Thoracic aorta (tissue), 2 donors: ENCODE data around the gene CDAN1. TPM values are rescaled to one million over a fixed set of nuclear protein-coding genes. Genes with fewer than 3 reads are reported as not detected.

Source experiments
- ATAC-seq: fragments of 150-250 bp; one replicate; pipeline ENCODE4 v1.8.0; 2017; ENCODE audit warnings: low read depth; ENCODE audit not compliant: insufficient number of reproducible peaks, low FRiP score
- DNase-seq: peaks from one replicate; pipeline ENCODE4 v3.0.0-alpha.2; 2020; ENCODE audit warnings: low spot score
- H3K27ac ChIP-seq, 2 donors: fragments of 200-600 bp; sonication (generic); 1 replicate in 1 of 2; 2 replicates in 1 of 2; pipeline ENCODE4 v1.5.1; 2016; ENCODE audit warnings: mild to moderate bottlenecking in 2 of 2, moderate library complexity in 2 of 2
- H3K27me3 ChIP-seq: fragments of 200-600 bp; sonication (generic); replicated peaks from 2 replicates; pipeline ENCODE4 v1.6.0; 2016; ENCODE audit warnings: mild to moderate bottlenecking; ENCODE audit not compliant: insufficient read depth
- H3K36me3 ChIP-seq: fragments of 200-600 bp; sonication (generic); one replicate; pipeline ENCODE4 v1.5.1; 2016
- H3K4me1 ChIP-seq, 2 donors: fragments of 200-600 bp; sonication (generic); 1 replicate in 1 of 2; 2 replicates in 1 of 2; pipeline versions ENCODE4 v1.5.1 to v1.6.0; 2016; ENCODE audit warnings: low read depth in 2 of 2, mild to moderate bottlenecking in 1 of 2; ENCODE audit not compliant: control insufficient read depth in 1 of 2
- H3K4me3 ChIP-seq: fragments of 200-600 bp; sonication (generic); 2 replicates; pipeline ENCODE4 v1.5.1; 2016; ENCODE audit warnings: mild to moderate bottlenecking
- H3K9me3 ChIP-seq: fragments of 200-600 bp; sonication (generic); 2 replicates; pipeline ENCODE4 v1.5.1; 2016
- CTCF ChIP-seq: fragments of 200-600 bp; sonication (generic); IDR thresholded peaks from one replicate; pipeline ENCODE4 v1.5.1; 2019; ENCODE audit warnings: antibody characterized with exemption
- total RNA-seq, 2 donors: library from RNA; depleted of rRNA; stranded (reverse); fragments of >200 nt; gene quantifications; one replicate each; pipeline versions ENCODE4 v1.1.0 to v1.2.3, GENCODE V29; 2016

Gene CDAN1
- total RNA-seq, 2 donors from 2014 or later = 16.2 to 19.1 TPM

- H3K27ac ChIP-seq = no peak overlapping the region
- DNase-seq (no peak), ATAC-seq (no peak)
- H3K27me3 ChIP-seq = no peaks in the 10 kb centered on the region
- no peak overlapping the region for H3K4me3 ChIP-seq
- TF ChIP-seq CTCF = no peak
- peaks cover 0 to 11% of the 10 kb centered on the region in 2 donors for H3K4me1 ChIP-seq
- peaks cover 75% of the 10 kb centered on the region for H3K36me3 ChIP-seq
- no peaks in the 10 kb centered on the region for H3K9me3 ChIP-seq
Observed at GRCh38 chr15:42730135-42730534, 6.8 kb downstream of the CDAN1 start.

- Histone ChIP-seq H3K27ac (no peak overlapping the region), H3K4me3 (no peak overlapping the region), H3K4me1 (peaks cover 0 to 4% of the 10 kb centered on the region in 2 donors), H3K36me3 (peaks cover 81% of the 10 kb centered on the region), H3K27me3 (no peaks in the 10 kb centered on the region), H3K9me3 (no peaks in the 10 kb centered on the region)
- DNase-seq (no peak), ATAC-seq (no peak)
- TF ChIP-seq CTCF = no peak
Observed at GRCh38 chr15:42729409-42729808, 7.5 kb downstream of the CDAN1 start.

- Histone ChIP-seq H3K27ac (peak overlapping the region in 1 of 2 donors; percentile 12), H3K9me3 (no peaks in the 10 kb centered on the region), H3K4me1 (no peaks in the 10 kb centered on the region), H3K4me3 (no peak overlapping the region), H3K27me3 (no peaks in the 10 kb centered on the region), H3K36me3 (peaks cover 81% of the 10 kb centered on the region)
- TF ChIP-seq CTCF = no peak
- DNase-seq = no peak
- no peak for ATAC-seq
Observed at GRCh38 chr15:42728972-42729371, 8.0 kb downstream of the CDAN1 start.

GRCh38 chr15:42728560-42728959, 8.4 kb downstream of the CDAN1 start:
- no peak for DNase-seq
- TF ChIP-seq CTCF = no peak
- Histone ChIP-seq H3K4me3 (no peak overlapping the region), H3K36me3 (peaks cover 77% of the 10 kb centered on the region), H3K9me3 (no peaks in the 10 kb centered on the region), H3K27me3 (no peaks in the 10 kb centered on the region), H3K4me1 (no peaks in the 10 kb centered on the region), H3K27ac (peak overlapping the region in 1 of 2 donors; percentile 12)
- no peak for ATAC-seq

- H3K4me1 ChIP-seq = no peaks in the 10 kb centered on the region
- ATAC-seq (no peak), DNase-seq (no peak)
- no peaks in the 10 kb centered on the region for H3K27me3 ChIP-seq
- peaks cover 75% of the 10 kb centered on the region for H3K36me3 ChIP-seq
- no peak for TF ChIP-seq CTCF
- no peak overlapping the region for H3K27ac ChIP-seq
- no peak overlapping the region for H3K4me3 ChIP-seq
- H3K9me3 ChIP-seq = no peaks in the 10 kb centered on the region
Observed at GRCh38 chr15:42727750-42728381, 9.1 kb downstream of the CDAN1 start.
